ENCODE results near the gene ARPC5. TPM values are rescaled to one million over a fixed set of nuclear protein-coding genes. Genes with fewer than 3 reads are reported as not detected.

ARPC5 gene
- total RNA-seq, 4 donors from 2014 or later, result 33.0 to 73.5 (median 68.2) TPM

DNA sequence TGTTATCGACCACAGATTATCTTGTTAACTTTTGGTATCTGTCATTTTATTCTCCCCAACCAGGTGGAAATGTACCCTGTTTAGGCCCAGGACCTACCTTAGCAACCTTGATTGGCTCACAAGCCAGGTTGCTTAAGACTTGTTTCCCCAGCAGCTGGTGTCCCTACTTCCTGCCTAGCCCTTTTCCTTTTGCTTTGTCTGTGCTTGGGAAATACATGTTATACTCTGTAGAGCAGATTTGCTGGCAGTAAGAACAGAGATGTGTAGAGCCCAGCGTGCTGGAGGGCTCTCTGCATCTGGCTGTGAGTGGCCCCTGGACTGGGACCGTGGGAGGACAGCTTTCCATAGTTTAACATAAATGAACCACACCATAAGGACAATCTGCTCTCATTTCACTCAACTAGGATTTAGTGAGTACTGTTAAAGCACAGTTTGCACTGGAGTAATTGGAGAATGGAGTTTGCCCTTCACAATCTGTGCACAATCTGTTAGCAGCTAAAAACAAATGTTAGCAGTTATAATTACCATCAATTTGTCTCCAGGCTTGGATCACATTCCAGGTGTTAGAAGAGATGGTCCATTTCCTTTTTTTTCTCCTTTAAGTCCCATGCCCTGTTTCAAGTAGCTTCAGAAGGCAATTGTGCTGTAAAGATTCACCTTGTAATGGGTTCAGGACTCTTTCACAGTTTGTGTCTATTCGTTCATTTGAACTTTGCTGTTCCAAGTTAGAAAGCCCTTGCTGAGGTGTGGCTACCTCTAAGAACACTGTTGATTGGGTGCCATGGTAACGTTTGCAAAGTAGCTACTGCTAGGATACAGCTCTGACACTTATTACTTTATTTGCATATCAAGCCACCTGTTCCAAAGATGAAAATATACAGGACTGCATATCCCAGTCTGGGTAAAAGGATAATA is 17.2 kb upstream of the ARPC5 start, which contains the start of gene APOBEC4:
Gene APOBEC4 (minus strand): TSS at position 770 of the 915 bp plus-strand sequence. CDS start 4,535 bp downstream, outside the sequence.
- intact Hi-C loops (cut with DNase I; ENCODE audit: low total_unique reads), result no loop called here
- no peak for DNase-seq (ENCODE audit: low spot score in 2 of 2)
- TF ChIP-seq, protein P1, sequence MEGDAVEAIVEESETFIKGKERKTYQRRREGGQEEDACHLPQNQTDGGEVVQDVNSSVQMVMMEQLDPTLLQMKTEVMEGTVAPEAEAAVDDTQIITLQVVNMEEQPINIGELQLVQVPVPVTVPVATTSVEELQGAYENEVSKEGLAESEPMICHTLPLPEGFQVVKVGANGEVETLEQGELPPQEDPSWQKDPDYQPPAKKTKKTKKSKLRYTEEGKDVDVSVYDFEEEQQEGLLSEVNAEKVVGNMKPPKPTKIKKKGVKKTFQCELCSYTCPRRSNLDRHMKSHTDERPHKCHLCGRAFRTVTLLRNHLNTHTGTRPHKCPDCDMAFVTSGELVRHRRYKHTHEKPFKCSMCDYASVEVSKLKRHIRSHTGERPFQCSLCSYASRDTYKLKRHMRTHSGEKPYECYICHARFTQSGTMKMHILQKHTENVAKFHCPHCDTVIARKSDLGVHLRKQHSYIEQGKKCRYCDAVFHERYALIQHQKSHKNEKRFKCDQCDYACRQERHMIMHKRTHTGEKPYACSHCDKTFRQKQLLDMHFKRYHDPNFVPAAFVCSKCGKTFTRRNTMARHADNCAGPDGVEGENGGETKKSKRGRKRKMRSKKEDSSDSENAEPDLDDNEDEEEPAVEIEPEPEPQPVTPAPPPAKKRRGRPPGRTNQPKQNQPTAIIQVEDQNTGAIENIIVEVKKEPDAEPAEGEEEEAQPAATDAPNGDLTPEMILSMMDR (IDR thresholded peaks at IDR 0.05), result no peak
- TF ChIP-seq POLR2A (IDR thresholded peaks at IDR 0.05), result no peak
- 50 to 57% methylated on average over 5 of the region's 5 CpGs for WGBS, 2 donors
- no peak within 1 kb of the TSS for H3K4me3 ChIP-seq (ENCODE audit: low read depth, poor library complexity, severe bottlenecking)

DNA sequence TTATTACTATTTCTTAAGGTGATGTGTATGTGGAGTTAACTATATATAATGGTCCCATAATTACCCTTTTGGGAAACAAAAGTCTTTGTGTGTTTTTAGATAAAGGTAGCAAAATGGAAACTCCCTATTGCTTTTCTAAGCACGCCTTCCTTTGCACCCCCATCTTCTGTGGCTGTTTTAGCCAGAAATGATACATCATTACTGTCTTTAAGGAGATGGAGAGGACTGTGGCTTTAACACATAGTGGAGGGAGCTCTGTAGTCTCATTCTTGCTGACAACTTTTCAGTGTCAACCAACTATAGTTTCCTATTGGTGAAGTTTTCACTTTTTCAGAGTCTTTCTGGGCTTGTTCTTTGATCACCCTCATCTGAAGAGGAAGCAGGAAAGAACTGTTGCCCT is 16.5 kb upstream of the ARPC5 start:
- intact Hi-C loops (cut with DNase I; ENCODE audit: low total_unique reads), result no loop called here
- TF ChIP-seq, protein P1 (IDR thresholded peaks at IDR 0.05), result no peak
- TF ChIP-seq POLR2A (IDR thresholded peaks at IDR 0.05), result no peak
- H3K4me3 ChIP-seq (ENCODE audit: low read depth, poor library complexity, severe bottlenecking), result no peak overlapping the region
- no peak for DNase-seq (ENCODE audit: low spot score in 2 of 2)
- WGBS, 2 donors, result 93 to 95% methylated on average over 1 of the region's 1 CpG

DNA sequence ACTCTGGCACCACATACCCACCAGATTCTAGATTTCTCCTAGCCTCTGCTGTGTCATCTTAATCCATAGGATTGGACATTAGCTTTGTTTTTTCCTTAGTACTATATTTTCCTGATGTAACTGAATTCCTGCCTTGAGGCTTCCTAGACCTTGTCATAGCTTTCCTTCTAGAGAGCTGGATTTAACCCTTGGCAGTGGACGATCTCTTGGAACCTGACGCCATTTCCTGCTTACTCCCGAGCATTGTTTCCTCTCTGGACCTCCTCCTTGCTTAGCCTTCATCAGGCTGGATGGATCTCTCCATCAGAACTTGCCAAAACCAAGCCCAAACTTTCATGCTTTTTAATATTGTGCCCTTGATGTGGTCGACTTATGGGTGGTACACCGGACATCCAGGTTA is 16.0 kb upstream of the ARPC5 start:
- intact Hi-C loops (cut with DNase I; ENCODE audit: low total_unique reads), result no loop called here

DNA sequence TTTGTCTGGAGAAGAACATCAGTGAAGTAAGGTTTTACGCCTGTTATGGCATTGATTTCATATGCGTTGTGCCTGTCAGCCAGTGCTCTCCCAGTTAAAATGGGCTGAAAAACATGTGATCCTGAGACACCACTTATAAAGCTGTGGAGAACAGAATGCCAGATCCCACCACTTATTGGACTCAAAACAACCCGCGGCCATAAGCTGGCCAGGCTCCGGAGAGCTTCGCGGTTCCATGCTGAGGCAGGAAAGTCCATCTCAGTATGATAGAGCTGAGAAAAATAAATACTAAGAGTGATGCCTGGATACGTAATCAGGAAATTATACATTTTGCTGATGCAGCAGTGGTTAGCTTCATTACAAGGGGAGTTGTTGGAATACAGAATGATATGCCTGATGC is 12.5 kb upstream of the ARPC5 start:
- no peak for DNase-seq (ENCODE audit: low spot score in 2 of 2)
- TF ChIP-seq, protein P1 (IDR thresholded peaks at IDR 0.05), result no peak
- no peak for TF ChIP-seq POLR2A (IDR thresholded peaks at IDR 0.05)
- intact Hi-C loops (cut with DNase I; ENCODE audit: low total_unique reads), result no loop called here
- WGBS, 2 donors, result 92 to 96% methylated on average over 8 of the region's 8 CpGs
- no peak overlapping the region for H3K4me3 ChIP-seq (ENCODE audit: low read depth, poor library complexity, severe bottlenecking)

More for the DNA sequence above, 16.0 kb upstream of the ARPC5 start:
- H3K4me3 ChIP-seq (ENCODE audit: low read depth, poor library complexity, severe bottlenecking), result no peak overlapping the region
- no peak for DNase-seq (ENCODE audit: low spot score in 2 of 2)
- 88 to 91% methylated on average over 5 of the region's 5 CpGs for WGBS, 2 donors
- TF ChIP-seq POLR2A (IDR thresholded peaks at IDR 0.05), result no peak
- TF ChIP-seq, protein P1 (IDR thresholded peaks at IDR 0.05), result no peak

DNA sequence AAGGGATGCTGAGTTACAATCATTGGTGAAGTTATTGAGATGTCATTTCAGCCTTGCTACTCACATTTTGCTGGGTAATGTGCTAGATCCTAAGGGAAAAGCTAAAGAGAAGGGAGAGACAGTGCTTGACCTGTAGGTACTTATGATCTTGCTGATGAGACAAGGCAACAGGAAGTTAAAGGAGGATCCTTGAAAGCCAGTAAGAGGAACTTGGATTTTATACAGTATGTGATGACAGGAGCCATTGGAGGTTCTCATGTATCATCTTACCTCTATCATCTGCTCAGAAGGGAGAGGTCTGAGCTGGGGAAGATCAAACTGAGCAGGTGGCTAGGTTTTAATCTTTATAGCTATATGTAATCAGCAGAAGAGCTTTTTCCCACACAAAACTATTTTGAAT is 11.2 kb upstream of the ARPC5 start:
- H3K4me3 ChIP-seq (ENCODE audit: low read depth, poor library complexity, severe bottlenecking), result no peak overlapping the region
- intact Hi-C loops (cut with DNase I; ENCODE audit: low total_unique reads), result no loop called here
- DNase-seq (ENCODE audit: low spot score in 2 of 2), result no peak
- no peak for TF ChIP-seq POLR2A (IDR thresholded peaks at IDR 0.05)
- TF ChIP-seq, protein P1 (IDR thresholded peaks at IDR 0.05), result no peak
